HUES6 (cell line): ENCODE results near the gene SH3RF3.

ENCODE experiments used
- H3K27ac ChIP-seq: 2 replicates; pipeline ENCODE4 v1.7.0; 2013; ENCODE audit warnings: low read depth, mild to moderate bottlenecking, low read length, inconsistent platforms
- H3K27me3 ChIP-seq: 2 replicates; pipeline ENCODE4 v1.6.1; 2013; ENCODE audit warnings: low read length; ENCODE audit not compliant: control insufficient read depth, insufficient read depth
- H3K36me3 ChIP-seq: 2 replicates; pipeline ENCODE4 v1.6.1; 2013; ENCODE audit warnings: low read length; ENCODE audit not compliant: control insufficient read depth, insufficient read depth
- H3K4me1 ChIP-seq: 2 replicates; pipeline ENCODE4 v1.6.1; 2013; ENCODE audit warnings: low read length; ENCODE audit not compliant: control insufficient read depth, insufficient read depth
- H3K4me3 ChIP-seq: 2 replicates; pipeline ENCODE4 v1.5.1; 2013; ENCODE audit warnings: low read depth, low read length
- H3K9ac ChIP-seq: one replicate; pipeline ENCODE4 v1.6.1; 2013; ENCODE audit warnings: mild to moderate bottlenecking, low read length
- H3K9me3 ChIP-seq: 2 replicates; pipeline ENCODE4 v1.6.1; 2013; ENCODE audit warnings: low read depth, low read length; ENCODE audit not compliant: control insufficient read depth, insufficient read depth

SH3RF3 gene

DNA sequence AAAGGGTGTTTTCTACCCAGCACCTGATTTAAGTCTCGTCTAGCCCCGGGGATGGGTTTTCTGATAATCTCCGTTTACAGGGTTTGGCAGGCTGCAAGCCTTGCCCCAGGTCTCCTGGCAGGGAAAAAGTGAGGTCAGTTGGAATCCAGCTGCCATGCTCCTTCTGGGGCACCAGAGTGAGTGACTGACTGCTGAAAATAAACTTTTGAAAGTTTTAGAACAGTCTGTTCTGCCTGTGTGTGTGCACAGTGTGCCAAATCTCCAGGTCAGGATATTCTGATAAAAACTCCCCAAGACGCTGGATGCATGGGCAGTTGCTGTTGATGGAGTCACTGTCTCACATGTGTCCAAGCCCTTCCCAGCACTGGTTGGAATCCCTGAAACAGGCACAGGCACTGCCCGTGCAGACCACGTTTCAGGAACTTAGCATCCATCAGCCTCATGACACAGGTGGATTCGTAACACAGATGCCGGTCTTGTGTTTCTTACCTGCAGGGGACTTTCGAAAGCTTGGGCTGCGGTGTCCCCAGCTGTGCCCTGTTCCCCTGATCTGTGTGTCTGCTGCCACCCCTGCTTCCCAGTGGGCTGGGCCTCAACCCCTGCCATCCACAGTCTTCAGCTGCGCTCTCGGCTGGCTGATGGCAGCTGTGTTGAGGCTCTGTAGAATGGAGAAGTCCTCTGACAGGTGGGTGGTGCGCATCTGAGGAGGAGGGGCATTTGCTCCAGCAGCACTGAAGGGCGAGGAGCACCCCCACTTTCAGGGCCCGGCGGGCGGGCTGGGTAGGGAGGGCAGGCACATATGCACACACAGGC is 65.0 kb downstream of the SH3RF3 start:
- no peaks in the 10 kb centered on the region for H3K36me3 ChIP-seq
- H3K9me3 ChIP-seq: peaks cover 13% of the 10 kb centered on the region
- H3K27ac ChIP-seq: no peak overlapping the region
- no peaks in the 10 kb centered on the region; the same call in 1 of the 2 replicates for H3K27me3 ChIP-seq
- no peaks in the 10 kb centered on the region; the same call in 1 of the 2 replicates for H3K4me1 ChIP-seq
- no peak overlapping the region for H3K4me3 ChIP-seq
- no peak overlapping the region for H3K9ac ChIP-seq

DNA sequence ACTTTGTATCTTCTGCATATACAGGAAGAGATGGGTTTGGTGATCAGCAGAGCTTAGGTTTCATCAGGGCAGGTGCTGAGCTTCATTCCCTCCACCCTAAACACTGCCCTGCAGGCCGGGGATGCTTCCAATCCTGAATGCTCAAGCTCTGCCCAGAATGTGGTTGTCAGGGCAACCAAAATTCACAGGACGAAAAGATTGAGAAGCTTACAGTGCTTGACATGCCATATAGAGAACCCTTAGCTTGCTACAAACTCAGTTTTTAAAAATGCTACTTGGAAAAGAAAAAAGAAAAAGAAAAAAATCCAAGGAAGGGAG is 65.6 kb downstream of the SH3RF3 start:
- no peaks in the 10 kb centered on the region; the same call in 1 of the 2 replicates for H3K4me1 ChIP-seq
- no peak overlapping the region for H3K27ac ChIP-seq
- H3K9ac ChIP-seq: no peak overlapping the region
- no peak overlapping the region for H3K4me3 ChIP-seq
- H3K36me3 ChIP-seq: no peaks in the 10 kb centered on the region
- H3K9me3 ChIP-seq: peaks cover 14% of the 10 kb centered on the region
- H3K27me3 ChIP-seq: no peaks in the 10 kb centered on the region; the same call in 1 of the 2 replicates

DNA sequence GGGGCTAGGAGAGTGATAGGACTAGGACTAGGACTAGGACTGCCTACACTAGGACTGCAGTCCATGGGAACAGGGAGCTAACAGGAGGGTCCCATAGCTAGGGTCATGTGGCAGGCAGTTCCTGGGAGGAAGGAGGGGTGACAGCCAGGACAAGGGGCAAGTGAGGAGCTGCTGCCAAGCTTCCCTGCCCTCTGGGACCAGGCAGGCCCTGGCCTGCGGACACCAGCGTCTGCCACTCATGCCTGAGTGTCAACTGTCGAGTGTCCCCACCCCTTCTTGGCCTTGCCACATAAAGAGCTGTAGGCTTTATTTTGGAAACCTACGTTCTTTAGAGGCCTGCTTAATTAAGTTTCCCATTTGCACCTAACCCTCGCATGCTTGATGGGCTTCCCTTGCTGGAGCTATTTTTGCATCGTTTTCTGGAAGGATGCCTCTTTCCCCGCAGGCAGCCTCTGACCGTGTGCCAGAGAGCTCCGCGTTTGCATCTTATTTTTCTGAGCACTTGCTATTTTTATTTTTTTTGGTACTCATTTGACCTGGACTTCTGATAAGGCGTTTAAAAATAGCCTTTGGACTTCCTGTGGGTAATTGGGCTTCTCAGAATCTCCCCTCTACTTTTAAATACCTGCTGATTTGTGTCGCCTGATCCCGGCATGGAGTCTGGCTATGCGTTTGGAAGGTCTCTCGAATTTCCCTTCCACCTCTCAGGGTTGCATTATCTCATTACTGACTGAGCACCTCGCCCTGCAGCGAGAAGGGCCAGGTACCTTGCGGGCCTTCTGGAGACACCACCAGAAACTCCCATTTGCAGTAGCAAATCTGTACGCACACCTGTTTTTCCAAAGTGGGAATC is 66.4 kb downstream of the SH3RF3 start:
- Histone ChIP-seq H3K27ac (no peak overlapping the region), H3K4me1 (no peaks in the 10 kb centered on the region; the same call in 1 of the 2 replicates), H3K4me3 (no peak overlapping the region), H3K9me3 (peaks cover 21% of the 10 kb centered on the region), H3K27me3 (no peaks in the 10 kb centered on the region; the same call in 1 of the 2 replicates), H3K36me3 (no peaks in the 10 kb centered on the region), H3K9ac (no peak overlapping the region)

DNA sequence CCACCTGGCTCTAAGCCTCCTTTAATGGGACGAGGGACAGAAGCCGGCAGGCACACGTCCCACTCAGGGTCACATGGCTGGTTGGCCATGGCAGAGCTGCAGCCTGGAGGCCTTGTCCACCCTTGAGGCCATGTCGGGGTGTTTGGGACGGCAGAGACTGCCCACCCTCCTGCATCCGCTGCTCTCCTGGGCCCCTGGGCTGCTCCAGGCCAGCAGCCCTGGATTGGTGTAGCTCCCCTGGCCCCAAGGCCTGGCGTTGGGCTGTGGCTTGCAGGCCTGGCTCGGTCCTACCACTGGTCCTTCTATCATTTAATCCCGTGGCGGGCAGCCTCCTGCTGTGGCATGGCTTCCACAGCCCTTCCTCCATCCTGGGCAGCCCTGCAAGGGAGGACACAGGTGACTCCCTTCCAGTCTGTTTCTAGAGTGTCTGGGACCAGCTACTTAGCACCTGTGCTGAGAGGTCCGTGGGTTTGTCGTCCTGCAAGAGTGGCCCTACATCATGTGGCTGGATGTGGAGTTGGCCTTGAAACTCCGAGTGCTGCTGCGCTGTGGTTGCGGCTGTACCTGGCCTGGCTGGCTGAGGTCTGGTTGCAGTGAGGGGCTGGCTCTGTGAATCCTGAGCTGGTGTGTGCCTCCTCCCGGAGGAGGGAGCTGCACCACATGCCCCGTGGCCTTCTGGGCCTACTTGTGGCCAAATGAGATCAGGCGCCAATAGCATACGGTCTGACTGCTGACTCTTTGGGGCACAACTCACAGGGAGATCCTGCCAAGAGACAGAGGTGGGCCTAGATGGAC is 67.3 kb downstream of the SH3RF3 start:
- no peaks in the 10 kb centered on the region; the same call in 1 of the 2 replicates for H3K27me3 ChIP-seq
- no peak overlapping the region for H3K27ac ChIP-seq
- H3K4me1 ChIP-seq: no peaks in the 10 kb centered on the region; the same call in 1 of the 2 replicates
- H3K36me3 ChIP-seq: no peaks in the 10 kb centered on the region
- no peak overlapping the region for H3K4me3 ChIP-seq
- H3K9ac ChIP-seq: no peak overlapping the region
- H3K9me3 ChIP-seq: peaks cover 23% of the 10 kb centered on the region

DNA sequence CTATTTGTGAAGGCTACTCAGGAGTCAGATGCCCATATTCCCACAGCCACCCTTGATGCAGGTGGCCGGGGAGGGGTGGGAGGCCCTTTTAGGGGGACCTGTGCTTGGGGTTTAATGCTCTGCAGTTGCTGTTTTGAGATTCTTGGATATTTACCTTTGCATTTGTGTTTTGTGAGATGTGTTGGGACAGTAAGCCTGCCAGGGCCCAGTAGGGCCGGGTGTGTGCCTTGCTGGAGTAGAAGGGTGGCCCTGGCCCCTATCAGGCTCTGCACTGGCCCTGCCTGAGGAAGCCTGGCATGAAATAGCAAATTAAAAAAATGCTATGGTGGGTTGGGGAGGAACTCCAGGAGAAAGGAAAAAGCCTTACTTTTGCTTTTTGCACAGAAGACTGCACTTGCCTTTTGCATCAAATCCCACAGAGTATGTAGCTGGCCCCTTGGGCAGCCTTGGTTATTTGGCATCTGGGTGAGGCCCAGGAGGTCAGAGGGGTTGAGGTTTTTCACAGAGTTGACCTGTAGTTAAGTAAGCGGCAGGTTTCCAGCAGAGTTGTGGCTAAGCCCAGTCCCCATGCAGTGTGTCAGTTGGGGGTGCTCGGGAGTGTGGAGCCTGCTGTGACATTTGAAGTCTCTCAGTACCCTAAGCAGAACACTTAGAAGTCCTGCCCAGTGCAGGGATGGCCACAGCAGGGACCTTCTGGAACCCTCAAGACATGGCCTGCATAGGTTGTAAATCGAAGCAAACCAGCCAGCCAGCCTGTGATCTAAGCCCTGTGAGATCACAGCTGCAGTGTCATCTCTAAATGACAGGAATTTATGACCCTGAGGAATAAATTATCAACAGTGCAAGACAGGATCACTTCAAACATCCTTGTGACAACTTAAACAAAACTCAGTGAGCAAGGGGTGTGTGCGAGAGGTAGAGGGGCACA is 68.8 kb downstream of the SH3RF3 start:
- Histone ChIP-seq H3K27ac (no peak overlapping the region), H3K4me1 (no peaks in the 10 kb centered on the region; the same call in 1 of the 2 replicates), H3K9ac (no peak overlapping the region)

DNA sequence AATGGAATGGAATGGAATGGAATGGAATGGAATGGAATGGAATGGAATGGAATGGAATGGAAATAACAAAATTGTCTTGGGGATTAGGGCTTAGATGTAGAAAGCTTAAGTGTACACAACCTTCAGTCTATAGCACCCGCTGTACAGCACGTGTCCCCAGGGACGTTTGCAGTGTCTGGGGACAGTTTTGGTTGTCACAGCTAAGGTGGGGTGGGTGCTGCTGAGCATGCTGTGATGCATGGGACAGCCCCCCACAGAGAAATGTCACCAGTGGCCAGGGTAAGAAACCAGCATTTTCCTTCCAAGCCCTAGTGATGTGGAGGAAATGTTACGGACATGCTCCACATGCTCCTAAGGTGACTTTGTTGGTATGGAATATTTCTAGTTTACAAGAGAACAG is 70.8 kb downstream of the SH3RF3 start:
- Histone ChIP-seq H3K9ac (no peak overlapping the region), H3K9me3 (peaks cover 23% of the 10 kb centered on the region), H3K4me3 (no peak overlapping the region), H3K4me1 (no peaks in the 10 kb centered on the region; the same call in 1 of the 2 replicates), H3K27ac (no peak overlapping the region), H3K27me3 (no peaks in the 10 kb centered on the region), H3K36me3 (no peaks in the 10 kb centered on the region)

More for the DNA sequence above, 68.8 kb downstream of the SH3RF3 start:
- H3K9me3 ChIP-seq: peaks cover 23% of the 10 kb centered on the region
- H3K4me3 ChIP-seq: no peak overlapping the region
- H3K36me3 ChIP-seq: no peaks in the 10 kb centered on the region
- H3K27me3 ChIP-seq: no peaks in the 10 kb centered on the region

DNA sequence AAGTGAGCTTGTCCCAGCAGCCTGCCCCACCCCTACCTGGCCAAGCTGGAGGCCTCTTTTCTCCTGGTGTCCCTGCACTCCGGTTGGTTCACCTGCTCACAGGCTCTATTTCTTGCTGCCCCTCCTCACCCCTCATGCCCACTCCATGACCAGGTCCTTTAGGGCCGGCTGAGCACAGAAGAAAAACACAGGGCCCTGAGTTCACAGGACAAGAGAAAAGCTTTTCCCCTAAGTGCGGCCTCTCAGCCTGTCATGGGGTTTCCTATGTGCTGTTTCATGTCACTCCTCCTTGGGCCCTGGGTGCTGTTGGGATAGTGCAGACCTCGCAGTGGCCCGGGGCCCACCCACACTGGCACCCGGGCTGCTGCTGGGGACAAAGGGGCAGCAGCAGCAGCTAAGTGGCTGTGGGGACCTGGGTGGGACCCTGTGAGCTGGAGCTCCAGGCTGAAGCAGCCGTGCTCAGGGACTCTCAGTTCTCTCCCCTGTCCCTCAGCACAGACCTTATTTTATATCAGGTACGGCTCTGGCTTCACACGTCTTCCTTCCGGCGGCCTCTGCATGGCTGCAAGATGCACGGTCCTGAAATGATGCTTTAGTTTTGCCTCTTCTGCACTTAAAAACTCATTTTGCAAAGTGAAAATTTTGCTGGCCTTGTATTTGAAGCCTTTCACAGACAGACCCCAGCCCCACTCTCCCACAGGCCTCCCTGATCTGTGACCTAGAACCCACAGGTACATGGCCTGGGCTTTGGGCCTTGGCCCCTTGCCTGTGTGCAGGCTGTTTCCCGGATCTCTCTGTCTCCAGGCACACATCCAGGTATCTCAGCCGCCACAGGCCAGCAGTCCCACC is 71.8 kb downstream of the SH3RF3 start:
- Histone ChIP-seq H3K27ac (no peak overlapping the region), H3K27me3 (no peaks in the 10 kb centered on the region), H3K36me3 (no peaks in the 10 kb centered on the region), H3K9me3 (peaks cover 23% of the 10 kb centered on the region), H3K4me3 (no peak overlapping the region), H3K4me1 (no peaks in the 10 kb centered on the region), H3K9ac (no peak overlapping the region)

DNA sequence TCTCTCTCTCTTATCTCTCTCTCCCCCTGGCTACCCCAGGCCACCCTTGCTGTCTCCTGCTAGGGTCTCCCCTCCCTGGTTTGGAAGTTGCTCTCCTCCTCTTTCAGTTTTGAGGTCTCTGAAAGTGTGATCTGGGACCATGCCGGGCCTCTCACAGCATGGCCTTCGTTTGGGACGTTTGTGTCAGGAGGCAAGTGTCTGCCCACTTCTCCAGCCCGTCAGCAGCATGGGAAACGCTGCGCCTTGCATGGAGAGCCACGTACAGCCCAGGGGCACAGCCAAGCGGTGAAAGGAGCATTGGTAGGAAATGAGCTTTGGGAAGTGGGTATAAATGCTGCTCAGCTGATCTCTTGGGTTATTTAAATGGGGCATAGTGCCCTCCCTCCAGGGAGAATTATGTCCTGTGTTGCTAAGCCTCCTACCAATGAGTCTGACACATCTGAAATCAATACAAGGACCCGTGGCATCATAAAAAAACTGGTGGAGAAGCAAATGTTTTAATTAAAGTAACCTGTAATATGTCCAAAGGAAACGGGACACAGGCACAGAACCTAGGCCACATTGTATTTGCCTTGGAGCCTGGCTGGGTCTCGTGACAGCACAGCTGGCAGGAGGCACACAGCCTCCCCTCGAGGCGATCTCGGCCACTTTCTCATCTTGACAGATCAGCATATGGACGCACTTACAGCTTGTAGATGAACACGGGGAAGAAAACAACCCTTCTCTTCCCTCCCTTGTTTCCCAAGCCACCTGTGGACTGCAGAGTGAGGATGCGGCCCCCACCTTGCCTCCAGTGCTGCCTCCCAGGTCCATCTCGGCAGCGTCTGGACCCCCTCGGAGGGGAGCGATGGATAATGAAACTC is 72.7 kb downstream of the SH3RF3 start:
- H3K36me3 ChIP-seq: no peaks in the 10 kb centered on the region
- H3K4me3 ChIP-seq: no peak overlapping the region
- no peaks in the 10 kb centered on the region for H3K27me3 ChIP-seq
- no peak overlapping the region for H3K27ac ChIP-seq
- H3K9me3 ChIP-seq: peaks cover 20% of the 10 kb centered on the region
- no peak overlapping the region for H3K9ac ChIP-seq
- H3K4me1 ChIP-seq: no peaks in the 10 kb centered on the region

DNA sequence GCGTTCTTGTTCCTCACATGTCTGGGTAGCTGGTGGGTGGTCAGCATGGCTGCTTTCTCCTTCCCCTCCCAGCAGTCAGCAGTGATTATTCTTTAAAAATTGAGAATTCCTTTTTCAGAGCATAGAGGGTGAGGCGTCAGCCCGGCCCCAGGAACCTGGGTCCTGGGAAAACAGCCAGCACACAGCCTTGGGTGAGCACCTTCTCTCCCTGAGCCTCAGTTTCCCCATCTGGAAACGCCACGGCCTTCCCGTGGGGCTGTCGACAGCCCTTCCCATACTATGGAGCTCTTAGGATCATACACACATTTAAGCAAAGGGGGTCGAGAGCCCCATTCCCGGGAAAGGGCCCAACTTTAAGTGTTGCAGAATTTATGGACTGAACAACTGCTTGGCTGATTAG is 73.5 kb downstream of the SH3RF3 start:
- Histone ChIP-seq H3K9ac (no peak overlapping the region), H3K4me1 (no peaks in the 10 kb centered on the region), H3K36me3 (no peaks in the 10 kb centered on the region), H3K4me3 (no peak overlapping the region), H3K27me3 (no peaks in the 10 kb centered on the region), H3K9me3 (peaks cover 18% of the 10 kb centered on the region), H3K27ac (no peak overlapping the region)
